ENCODE results near the gene LOXHD1.

GRCh38 chr18:46466234-46467160, 190.5 kb downstream of the LOXHD1 start:
- TF ChIP-seq, protein P1, sequence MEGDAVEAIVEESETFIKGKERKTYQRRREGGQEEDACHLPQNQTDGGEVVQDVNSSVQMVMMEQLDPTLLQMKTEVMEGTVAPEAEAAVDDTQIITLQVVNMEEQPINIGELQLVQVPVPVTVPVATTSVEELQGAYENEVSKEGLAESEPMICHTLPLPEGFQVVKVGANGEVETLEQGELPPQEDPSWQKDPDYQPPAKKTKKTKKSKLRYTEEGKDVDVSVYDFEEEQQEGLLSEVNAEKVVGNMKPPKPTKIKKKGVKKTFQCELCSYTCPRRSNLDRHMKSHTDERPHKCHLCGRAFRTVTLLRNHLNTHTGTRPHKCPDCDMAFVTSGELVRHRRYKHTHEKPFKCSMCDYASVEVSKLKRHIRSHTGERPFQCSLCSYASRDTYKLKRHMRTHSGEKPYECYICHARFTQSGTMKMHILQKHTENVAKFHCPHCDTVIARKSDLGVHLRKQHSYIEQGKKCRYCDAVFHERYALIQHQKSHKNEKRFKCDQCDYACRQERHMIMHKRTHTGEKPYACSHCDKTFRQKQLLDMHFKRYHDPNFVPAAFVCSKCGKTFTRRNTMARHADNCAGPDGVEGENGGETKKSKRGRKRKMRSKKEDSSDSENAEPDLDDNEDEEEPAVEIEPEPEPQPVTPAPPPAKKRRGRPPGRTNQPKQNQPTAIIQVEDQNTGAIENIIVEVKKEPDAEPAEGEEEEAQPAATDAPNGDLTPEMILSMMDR (IDR thresholded peaks at IDR 0.05; ENCODE audit: borderline replicate concordance, extremely low read depth, low read length, poor library complexity, severe bottlenecking), result no peak
- TF ChIP-seq EZH2 (IDR thresholded peaks at IDR 0.05; ENCODE audit: borderline replicate concordance, low read depth, low read length, severe bottlenecking), result no peak
